Heart left ventricle (tissue), 13 donors: ENCODE data around the gene LPP.

Experiments
- CTCF ChIP-seq, 12 donors: fragments of 200-600 bp; sonication (generic) in 4 of 12; IDR thresholded peaks; one replicate each; pipeline versions ENCODE4 v1.5.0 to v1.8.0; 2018 to 2022; ENCODE audit warnings: antibody characterized with exemption in 12 of 12, mild to moderate bottlenecking in 5 of 12
- POLR2A ChIP-seq, 2 donors: fragments of 450-650 bp; IDR thresholded peaks; one replicate each; pipeline ENCODE4 v1.6.1; 2017; ENCODE audit warnings: antibody characterized with exemption in 2 of 2, mild to moderate bottlenecking in 2 of 2, moderate library complexity in 2 of 2
- donor health status: ischemic (EF 13 %, LVEDD 7.1; RV severe dilation, severe dysfunction).
- donor health status: DM: no; HTN: yes; CAD: no.
- donor health status: DM: no; HTN: no; CAD: no.
- donor health status: ischemic (EF 25% LVEDD 6.9; RV normal size, moderate dysfunction).
- donor health status: ischemic (EF 25% LVEDD 5.7; RV mildly dilated, moderate dysfunction).
- donor health status: ischemic (EF 35%, LVEDD 5.7; RV mildly dilated, moderate dysfunction).
- donor health status: nonischemic (EF 11% LVEDD 7.7; RV severe dilation, severe dysfunction).
- donor health status: DM: yes; HTN: yes; CAD: no.
- donor health status: PGD.
- donor health status: ischemic (EF 29% LVEDD 5.4; RV normal size, mild dysfunction).
- donor health status: nonischemic (EF 23%, LVEDD 6.1; RV moderate dilation, normal function).

GRCh38 chr3:188471723-188472122 lies 317.8 kb downstream of the LPP start:
- TF ChIP-seq CTCF (IDR thresholded peaks at IDR 0.05) (no peak), POLR2A (IDR thresholded peaks at IDR 0.05) (no peak)
